ENCODE data around the gene ZYX. TPM values are rescaled to one million over a fixed set of nuclear protein-coding genes. Genes with fewer than 3 reads are reported as not detected.

The ZYX gene
- total RNA-seq, 1 donor from 2014 or later: 9.2 TPM

GRCh38 chr7:143354376-143354775 lies 26.8 kb upstream of the ZYX start:
- TF ChIP-seq CTCF (IDR thresholded peaks at IDR 0.05; ENCODE audit: insufficient read depth, low read length, severe bottlenecking): no peak
- H3K36me3 ChIP-seq (ENCODE audit: control insufficient read depth, insufficient read depth, low read length): no peaks in the 10 kb centered on the region
- no peaks in the 10 kb centered on the region for H3K27me3 ChIP-seq (ENCODE audit: control insufficient read depth, insufficient read depth, low read length)
- no peak for FAIRE-seq
- no peak overlapping the region for H3K4me3 ChIP-seq (ENCODE audit: low read depth, low read length)
- no peak for DNase-seq (ENCODE audit: low read depth)

GRCh38 chr7:143354965-143355364 lies 26.2 kb upstream of the ZYX start:
- no peak for DNase-seq (ENCODE audit: low read depth)
- Histone ChIP-seq H3K4me3 (ENCODE audit: low read depth, low read length) (no peak overlapping the region), H3K36me3 (ENCODE audit: control insufficient read depth, insufficient read depth, low read length) (no peaks in the 10 kb centered on the region), H3K27me3 (ENCODE audit: control insufficient read depth, insufficient read depth, low read length) (peaks cover 5% of the 10 kb centered on the region)
- TF ChIP-seq CTCF (IDR thresholded peaks at IDR 0.05; ENCODE audit: insufficient read depth, low read length, severe bottlenecking): no peak
- FAIRE-seq: no peak

GRCh38 chr7:143355450-143356385 lies 25.4 kb upstream of the ZYX start:
- TF ChIP-seq CTCF (IDR thresholded peaks at IDR 0.05; ENCODE audit: insufficient read depth, low read length, severe bottlenecking): peak; percentile 25
- Histone ChIP-seq H3K36me3 (ENCODE audit: control insufficient read depth, insufficient read depth, low read length) (no peaks in the 10 kb centered on the region), H3K27me3 (ENCODE audit: control insufficient read depth, insufficient read depth, low read length) (peaks cover 8% of the 10 kb centered on the region), H3K4me3 (ENCODE audit: low read depth, low read length) (no peak overlapping the region)
- DNase-seq (ENCODE audit: low read depth) (no peak), FAIRE-seq (no peak)

- FAIRE-seq (no peak), DNase-seq (ENCODE audit: low read depth) (no peak)
- Histone ChIP-seq H3K36me3 (ENCODE audit: control insufficient read depth, insufficient read depth, low read length) (no peaks in the 10 kb centered on the region), H3K27me3 (ENCODE audit: control insufficient read depth, insufficient read depth, low read length) (peaks cover 12% of the 10 kb centered on the region), H3K4me3 (ENCODE audit: low read depth, low read length) (no peak overlapping the region)
- TF ChIP-seq CTCF (IDR thresholded peaks at IDR 0.05; ENCODE audit: insufficient read depth, low read length, severe bottlenecking): no peak
Observed at GRCh38 chr7:143356414-143357050, 24.6 kb upstream of the ZYX start.

- TF ChIP-seq CTCF (IDR thresholded peaks at IDR 0.05; ENCODE audit: insufficient read depth, low read length, severe bottlenecking): no peak
- DNase-seq (ENCODE audit: low read depth) (no peak), FAIRE-seq (no peak)
- H3K36me3 ChIP-seq (ENCODE audit: control insufficient read depth, insufficient read depth, low read length): no peaks in the 10 kb centered on the region
- no peak overlapping the region for H3K4me3 ChIP-seq (ENCODE audit: low read depth, low read length)
- peaks cover 21% of the 10 kb centered on the region for H3K27me3 ChIP-seq (ENCODE audit: control insufficient read depth, insufficient read depth, low read length)
Observed at GRCh38 chr7:143358626-143359025, 22.5 kb upstream of the ZYX start.
